GM21526 (cell line): Measurements from ENCODE around the gene CHCHD6.
A peak's percentile ranks its signal among the peaks of the same experiment; 100 is the strongest.

Experiments
- ATAC-seq: cut with Tn5 transposase; IDR thresholded peaks from one replicate; pipeline ENCODE4 v1.9.1; 2021; ENCODE audit warnings: moderate library complexity; ENCODE audit not compliant: unreplicated experiment, low FRiP score

The CHCHD6 gene

GRCh38 chr3:126954141-126954842, 250.3 kb downstream of the CHCHD6 start:
- ATAC-seq: peak; percentile 41

GRCh38 chr3:126955004-126955790, 251.2 kb downstream of the CHCHD6 start:
- peak; percentile 84 for ATAC-seq

- no peak for ATAC-seq
Observed at GRCh38 chr3:126956361-126956760, 252.3 kb downstream of the CHCHD6 start.

GRCh38 chr3:126956866-126957650, 253.0 kb downstream of the CHCHD6 start:
- no peak for ATAC-seq

GRCh38 chr3:126957776-126958637, 254.0 kb downstream of the CHCHD6 start:
- ATAC-seq: no peak

DNA sequence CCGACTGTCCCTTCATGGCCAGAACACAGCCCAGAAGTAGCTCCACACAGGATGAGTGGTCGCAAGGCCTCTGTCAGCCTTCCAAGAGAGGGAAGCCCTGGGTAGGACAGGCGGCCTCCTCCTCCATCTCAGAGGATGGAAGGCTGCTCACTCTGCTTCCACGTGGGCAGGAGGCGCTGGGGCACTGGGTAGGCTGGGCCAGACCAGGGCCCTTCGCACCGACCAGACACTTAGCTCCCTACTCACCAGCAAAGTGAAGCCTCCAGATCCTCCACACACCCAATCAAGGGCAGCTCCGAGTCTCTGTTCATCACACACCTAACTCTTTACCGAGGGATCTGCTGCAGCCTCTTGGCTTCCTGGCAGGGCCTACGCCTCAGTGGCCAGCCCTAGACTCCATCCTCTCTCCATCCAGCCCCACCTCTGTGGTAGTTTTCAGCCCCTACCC, 254.6 kb downstream of the CHCHD6 start:
- ATAC-seq: no peak

GRCh38 chr3:126959136-126959920, 255.3 kb downstream of the CHCHD6 start:
- ATAC-seq: no peak

GRCh38 chr3:126959921-126960603, 256.0 kb downstream of the CHCHD6 start:
- no peak for ATAC-seq

DNA sequence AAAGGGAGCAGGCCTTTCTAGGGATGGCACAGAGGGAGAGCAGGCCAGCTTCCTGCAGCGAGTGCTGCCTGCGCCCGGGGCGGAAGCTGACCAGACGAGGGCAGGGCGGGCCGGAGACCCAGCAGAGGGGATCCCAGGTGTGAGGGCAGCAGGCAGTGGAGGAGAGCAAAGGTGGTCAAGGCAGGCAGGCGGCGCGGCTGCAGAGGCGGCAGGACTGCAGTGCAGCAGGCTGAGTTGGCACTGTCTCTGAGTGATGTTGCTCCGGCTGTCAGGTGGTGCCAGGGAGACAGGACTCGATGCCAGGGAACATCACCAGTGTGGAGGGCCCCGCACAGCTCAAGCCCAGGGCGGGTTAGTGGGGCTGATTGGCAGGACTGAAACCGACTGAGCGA, 256.6 kb downstream of the CHCHD6 start:
- ATAC-seq: no peak

- no peak for ATAC-seq
Observed at GRCh38 chr3:126961191-126961790, 257.3 kb downstream of the CHCHD6 start.

DNA sequence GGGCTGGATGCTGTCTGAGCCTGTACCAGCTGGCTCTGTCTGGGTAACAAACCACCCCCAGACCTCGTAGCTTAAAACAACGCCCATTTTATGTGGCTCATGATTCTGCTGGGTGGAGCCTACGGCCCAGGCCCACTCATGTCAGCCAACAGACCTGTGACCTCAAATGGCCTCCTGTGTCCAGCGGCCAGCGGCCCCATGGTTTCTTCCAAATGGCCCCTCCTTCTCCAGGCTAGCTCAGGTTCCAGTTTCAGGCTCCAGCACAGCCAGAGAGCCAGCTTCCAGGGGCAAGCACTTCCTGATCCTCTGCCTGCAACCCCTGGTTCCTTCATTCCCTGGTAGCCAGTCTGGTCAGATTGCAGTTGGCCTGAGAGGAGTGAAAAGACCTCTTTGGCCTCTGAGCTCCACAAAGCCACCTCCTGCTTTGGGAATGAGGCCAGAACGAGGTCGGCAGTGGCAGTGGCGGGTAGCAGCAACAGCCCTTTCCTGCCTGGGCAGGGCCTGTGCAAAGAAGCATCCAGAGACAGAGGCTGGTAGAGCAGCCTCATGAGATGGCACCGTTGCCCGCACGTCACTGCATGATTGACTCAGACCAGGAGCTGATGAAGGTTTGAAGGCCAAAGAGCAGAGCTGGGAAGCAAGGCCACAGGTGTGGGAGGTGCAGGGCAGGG, 257.9 kb downstream of the CHCHD6 start:
- no peak for ATAC-seq

- ATAC-seq: no peak
Observed at GRCh38 chr3:126962756-126963155, 258.7 kb downstream of the CHCHD6 start.

GRCh38 chr3:126963261-126964190, 259.5 kb downstream of the CHCHD6 start:
- no peak for ATAC-seq

GRCh38 chr3:126964261-126964660, 260.2 kb downstream of the CHCHD6 start:
- no peak for ATAC-seq

GRCh38 chr3:126964950-126965349, 260.9 kb downstream of the CHCHD6 start:
- no peak for ATAC-seq

DNA sequence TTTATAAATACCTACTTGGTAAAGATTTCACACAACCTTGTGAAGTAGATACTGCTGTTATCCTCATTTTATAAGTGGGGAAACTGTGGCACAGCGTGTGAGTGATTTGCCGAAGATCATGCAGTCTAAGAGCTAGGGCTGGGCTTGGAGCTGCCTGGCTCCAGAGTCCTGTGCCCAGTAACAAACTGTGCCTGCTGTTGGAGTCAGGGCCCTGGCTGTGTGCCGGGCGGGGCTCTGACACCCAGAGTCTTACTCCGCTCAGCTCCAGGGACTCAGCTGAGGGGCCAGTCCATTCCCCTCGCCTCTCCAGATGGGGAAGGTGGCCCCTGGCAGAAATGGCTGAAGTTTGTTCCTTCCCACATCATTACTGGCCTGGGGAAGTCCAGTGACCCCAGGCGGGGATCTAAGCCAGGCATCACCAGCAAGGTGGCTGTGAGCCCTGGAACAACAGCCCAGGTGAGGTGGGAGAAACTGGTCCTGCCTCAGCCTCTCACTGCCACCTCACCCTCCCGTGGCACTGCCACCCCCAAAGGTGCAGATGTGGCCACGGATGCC, 261.6 kb downstream of the CHCHD6 start:
- ATAC-seq: no peak

DNA sequence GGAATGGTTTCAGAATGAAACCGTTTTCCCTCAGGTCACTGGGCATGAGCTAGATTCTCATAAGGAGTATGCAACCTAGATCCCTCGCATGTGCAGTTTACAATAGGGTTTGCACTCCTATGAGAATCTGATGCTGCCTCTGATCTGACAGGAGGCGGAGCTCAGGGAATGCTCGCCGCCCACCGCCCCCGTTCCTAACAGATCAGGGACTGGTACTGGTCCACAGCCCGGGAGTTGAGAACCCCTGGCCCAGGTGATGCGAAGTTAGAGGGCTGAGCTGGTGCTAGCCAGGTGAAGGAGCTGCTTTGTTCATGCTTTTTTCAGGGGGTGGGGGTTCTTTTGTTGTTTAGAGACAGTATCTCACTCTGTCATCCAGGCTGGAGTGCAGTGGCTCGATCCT, 263.3 kb downstream of the CHCHD6 start:
- ATAC-seq: no peak
